ENCODE data around the gene MT1F.

Gene MT1F

DNA sequence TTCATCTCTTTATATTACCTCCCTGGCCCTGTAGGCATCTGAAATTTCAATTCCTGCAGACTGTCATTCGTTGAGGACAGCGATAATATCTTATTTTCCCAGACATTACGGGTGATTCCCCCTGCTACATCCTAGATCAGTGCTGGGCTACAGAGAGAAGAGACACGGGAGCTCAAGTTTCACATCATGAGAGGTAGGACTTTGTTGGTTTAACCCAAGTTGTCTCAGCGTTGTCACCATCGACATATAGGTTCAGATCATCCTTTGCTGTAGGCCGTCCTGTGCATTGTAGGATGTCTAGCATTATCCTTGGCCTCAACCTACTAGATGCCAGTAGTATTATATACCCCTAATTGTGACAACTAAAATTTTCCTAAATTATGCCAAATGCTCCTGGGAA is 43.8 kb downstream of the MT1F start:
- DNase-seq = no peak

DNA sequence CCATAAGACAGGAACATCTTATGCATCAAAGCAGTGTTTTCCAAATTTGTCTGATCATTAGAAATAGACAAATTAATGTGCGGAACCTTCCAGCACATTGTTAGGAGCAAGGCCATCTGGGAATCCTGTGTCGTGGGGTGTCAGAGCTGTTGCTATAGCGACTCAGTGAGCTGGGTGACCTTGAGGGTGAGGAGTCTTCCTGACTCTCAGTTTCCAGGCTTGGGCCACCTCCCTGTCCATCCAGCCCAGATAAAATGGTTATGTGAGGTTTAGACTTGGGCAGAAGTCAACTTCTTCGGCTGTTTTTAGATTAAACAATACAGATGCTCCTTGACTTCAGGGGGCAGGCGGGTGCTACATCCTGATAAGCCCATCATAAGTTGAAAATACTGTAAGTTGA is 45.1 kb downstream of the MT1F start:
- no peak for DNase-seq

Measured in MV-4-11 (cell line).